HepG2 (cell line): ENCODE results near the gene IGF2BP3. TPM values are rescaled to one million over a fixed set of nuclear protein-coding genes. Genes with fewer than 3 reads are reported as not detected.

Source experiments
- EHMT2 ChIP-seq: fragments of 200-600 bp; sonication (generic); IDR thresholded peaks from 2 replicates; pipeline ENCODE4 v1.7.0; 2017; ENCODE audit warnings: antibody characterized with exemption, low read depth, low read length, borderline replicate concordance
- GFI1 ChIP-seq: sonication (generic); formaldehyde crosslinking; IDR thresholded peaks from 2 replicates; pipeline ENCODE4 v1.5.0; 2020; ENCODE audit warnings: missing genetic modification reagents, mild to moderate bottlenecking, borderline replicate concordance
- HDAC6 ChIP-seq: fragments of 200-600 bp; sonication (generic); IDR thresholded peaks from 2 replicates; pipeline ENCODE4 v1.7.0; 2017; ENCODE audit warnings: mild to moderate bottlenecking, antibody characterized with exemption, low read length, low read depth
- ISX ChIP-seq: sonication (generic); formaldehyde crosslinking; conservative IDR thresholded peaks from 2 replicates; pipeline ENCODE4 v1.5.0; 2020; ENCODE audit warnings: missing genetic modification reagents
- SNAI1 ChIP-seq: sonication (generic); formaldehyde crosslinking; IDR thresholded peaks from 2 replicates; pipeline ENCODE4 v1.5.0; 2020; ENCODE audit warnings: mild to moderate bottlenecking, missing genetic modification reagents, borderline replicate concordance
- SP140L ChIP-seq: sonication (generic); formaldehyde crosslinking; IDR thresholded peaks from 2 replicates; pipeline ENCODE4 v1.4.0; 2020; ENCODE audit warnings: missing genetic modification reagents, borderline replicate concordance
- ZBTB7B ChIP-seq: sonication (generic); formaldehyde crosslinking; IDR thresholded peaks from 2 replicates; pipeline ENCODE4 v1.4.0; 2020; ENCODE audit warnings: missing genetic modification reagents
- ZBTB8A ChIP-seq: sonication (generic); formaldehyde crosslinking; IDR thresholded peaks from 2 replicates; pipeline ENCODE4 v1.4.0; 2020; ENCODE audit warnings: mild to moderate bottlenecking, low read depth, missing genetic modification reagents, borderline replicate concordance
- ZMYM3 ChIP-seq: sonication (generic); formaldehyde crosslinking; IDR thresholded peaks from 2 replicates; pipeline ENCODE4 v1.5.1; 2020; ENCODE audit warnings: mild to moderate bottlenecking, missing genetic modification reagents
- ZNF780A ChIP-seq: sonication (generic); formaldehyde crosslinking; IDR thresholded peaks from 2 replicates; pipeline ENCODE4 v1.8.0; 2022; ENCODE audit warnings: mild to moderate bottlenecking, missing genetic modification reagents, moderate library complexity
- polyA plus RNA-seq, 8 experiments: library from polyadenylated mRNA; depleted of rRNA in 3 of 8; stranded (reverse) in 7 of 8; unstranded in 1 of 8; fragments of >200 nt; fragmentation: Illumina TruSeq in 4 of 8; extraction: Trizol in 4 of 8; gene quantifications; 2 replicates each; pipeline versions ENCODE4 v1.2.1 to v1.2.3, GENCODE V29; 2011 to 2016; ENCODE audit warnings: low read depth in 4 of 8, missing spikeins in 1 of 8, mixed read lengths in 1 of 8; ENCODE audit not compliant: insufficient read depth in 1 of 8
- total RNA-seq, 5 experiments: library from RNA; depleted of rRNA; stranded (reverse); fragments of >200 nt; fragmentation: Illumina TruSeq; extraction: Trizol; gene quantifications; 2 replicates each; pipeline ENCODE4 v1.2.3, GENCODE V29; 2016; ENCODE audit warnings: low read depth in 1 of 5
- TF ChIP-seq, protein P1 (sequence below): sonication (generic); formaldehyde crosslinking; conservative IDR thresholded peaks from 2 replicates; pipeline ENCODE4 v1.4.0; 2020; ENCODE audit warnings: missing genetic modification reagents
- TF ChIP-seq, protein P2 (sequence below): sonication (generic); formaldehyde crosslinking; IDR thresholded peaks from 2 replicates; pipeline ENCODE4 v1.8.0; 2022; ENCODE audit warnings: mild to moderate bottlenecking, missing genetic modification reagents, moderate library complexity
- TF ChIP-seq, protein P3 (sequence below): IDR thresholded peaks from 2 replicates; pipeline ENCODE4 v1.6.1; 2016; ENCODE audit warnings: missing compliant biosample characterization, missing genetic modification reagents, borderline replicate concordance
- TF ChIP-seq, protein P4 (sequence below): sonication (generic); formaldehyde crosslinking; conservative IDR thresholded peaks from 2 replicates; pipeline ENCODE4 v1.8.0; 2022; ENCODE audit warnings: low read depth, missing genetic modification reagents
- TF ChIP-seq, protein P5 (sequence below): sonication (generic); formaldehyde crosslinking; IDR thresholded peaks from 2 replicates; pipeline ENCODE4 v1.4.0; 2020; ENCODE audit warnings: missing genetic modification reagents
- TF ChIP-seq, protein P6 (sequence below): sonication (generic); formaldehyde crosslinking; IDR thresholded peaks from 2 replicates; pipeline ENCODE4 v1.4.0; 2020; ENCODE audit warnings: low read depth, mild to moderate bottlenecking, missing genetic modification reagents
- TF ChIP-seq, protein P7 (sequence below): sonication (generic); formaldehyde crosslinking; IDR thresholded peaks from 2 replicates; pipeline ENCODE4 v1.4.0; 2020; ENCODE audit warnings: mild to moderate bottlenecking, missing genetic modification reagents

IGF2BP3 gene
- total and polyA plus RNA-seq, 2 of the 13 experiments (the other 11 are each of a cell fraction or from before 2014, with no cell fraction given), result 37.7 to 39.5 TPM

DNA sequence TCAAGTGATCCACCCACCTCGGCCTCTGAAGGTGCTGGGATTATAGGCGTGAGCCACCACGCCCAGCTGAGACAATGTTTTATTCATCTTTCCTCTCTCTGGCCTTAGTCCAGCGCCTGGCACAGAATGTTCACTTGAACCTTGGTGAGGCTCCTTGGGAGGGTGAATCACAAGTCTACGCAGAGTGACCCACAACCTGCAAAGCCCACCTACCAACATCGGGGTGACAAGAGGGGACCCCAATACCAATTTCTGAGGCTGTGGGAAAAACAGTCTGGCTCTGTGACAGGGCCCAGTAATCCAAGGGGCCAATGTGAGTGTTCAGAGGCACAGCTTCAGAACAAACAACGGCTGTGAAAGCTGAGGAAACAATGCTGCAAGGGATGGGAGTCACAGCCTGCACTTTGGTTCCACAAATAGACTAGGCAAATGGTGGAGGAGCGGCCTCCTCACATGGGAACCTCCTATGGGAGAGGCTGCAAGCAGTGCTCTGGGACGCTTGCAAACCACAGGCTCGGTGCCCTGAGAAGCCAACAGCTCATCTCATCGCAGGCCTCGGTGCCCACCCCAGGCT is 176.7 kb downstream of the IGF2BP3 start (continued):
- TF ChIP-seq, protein P1, sequence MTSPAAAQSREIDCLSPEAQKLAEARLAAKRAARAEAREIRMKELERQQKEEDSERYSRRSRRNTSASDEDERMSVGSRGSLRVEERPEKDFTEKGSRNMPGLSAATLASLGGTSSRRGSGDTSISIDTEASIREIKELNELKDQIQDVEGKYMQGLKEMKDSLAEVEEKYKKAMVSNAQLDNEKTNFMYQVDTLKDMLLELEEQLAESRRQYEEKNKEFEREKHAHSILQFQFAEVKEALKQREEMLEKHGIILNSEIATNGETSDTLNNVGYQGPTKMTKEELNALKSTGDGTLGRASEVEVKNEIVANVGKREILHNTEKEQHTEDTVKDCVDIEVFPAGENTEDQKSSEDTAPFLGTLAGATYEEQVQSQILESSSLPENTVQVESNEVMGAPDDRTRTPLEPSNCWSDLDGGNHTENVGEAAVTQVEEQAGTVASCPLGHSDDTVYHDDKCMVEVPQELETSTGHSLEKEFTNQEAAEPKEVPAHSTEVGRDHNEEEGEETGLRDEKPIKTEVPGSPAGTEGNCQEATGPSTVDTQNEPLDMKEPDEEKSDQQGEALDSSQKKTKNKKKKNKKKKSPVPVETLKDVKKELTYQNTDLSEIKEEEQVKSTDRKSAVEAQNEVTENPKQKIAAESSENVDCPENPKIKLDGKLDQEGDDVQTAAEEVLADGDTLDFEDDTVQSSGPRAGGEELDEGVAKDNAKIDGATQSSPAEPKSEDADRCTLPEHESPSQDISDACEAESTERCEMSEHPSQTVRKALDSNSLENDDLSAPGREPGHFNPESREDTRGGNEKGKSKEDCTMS (CRISPR knock-in tag), result no peak
- TF ChIP-seq SNAI1 (CRISPR knock-in tag), result no peak
- no peak for TF ChIP-seq ZNF780A (CRISPR knock-in tag)
- 0 out of 2 replicates have a peak, but pooled peaks have one; percentile 28 for TF ChIP-seq EHMT2
- TF ChIP-seq, protein P2, sequence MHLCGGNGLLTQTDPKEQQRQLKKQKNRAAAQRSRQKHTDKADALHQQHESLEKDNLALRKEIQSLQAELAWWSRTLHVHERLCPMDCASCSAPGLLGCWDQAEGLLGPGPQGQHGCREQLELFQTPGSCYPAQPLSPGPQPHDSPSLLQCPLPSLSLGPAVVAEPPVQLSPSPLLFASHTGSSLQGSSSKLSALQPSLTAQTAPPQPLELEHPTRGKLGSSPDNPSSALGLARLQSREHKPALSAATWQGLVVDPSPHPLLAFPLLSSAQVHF (CRISPR knock-in tag), result no peak
- TF ChIP-seq, protein P3, sequence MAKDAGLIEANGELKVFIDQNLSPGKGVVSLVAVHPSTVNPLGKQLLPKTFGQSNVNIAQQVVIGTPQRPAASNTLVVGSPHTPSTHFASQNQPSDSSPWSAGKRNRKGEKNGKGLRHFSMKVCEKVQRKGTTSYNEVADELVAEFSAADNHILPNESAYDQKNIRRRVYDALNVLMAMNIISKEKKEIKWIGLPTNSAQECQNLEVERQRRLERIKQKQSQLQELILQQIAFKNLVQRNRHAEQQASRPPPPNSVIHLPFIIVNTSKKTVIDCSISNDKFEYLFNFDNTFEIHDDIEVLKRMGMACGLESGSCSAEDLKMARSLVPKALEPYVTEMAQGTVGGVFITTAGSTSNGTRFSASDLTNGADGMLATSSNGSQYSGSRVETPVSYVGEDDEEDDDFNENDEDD (CRISPR knock-in tag), result no peak
- peak; percentile 95 for TF ChIP-seq ZMYM3
- no peak for TF ChIP-seq HDAC6
- TF ChIP-seq, protein P4, sequence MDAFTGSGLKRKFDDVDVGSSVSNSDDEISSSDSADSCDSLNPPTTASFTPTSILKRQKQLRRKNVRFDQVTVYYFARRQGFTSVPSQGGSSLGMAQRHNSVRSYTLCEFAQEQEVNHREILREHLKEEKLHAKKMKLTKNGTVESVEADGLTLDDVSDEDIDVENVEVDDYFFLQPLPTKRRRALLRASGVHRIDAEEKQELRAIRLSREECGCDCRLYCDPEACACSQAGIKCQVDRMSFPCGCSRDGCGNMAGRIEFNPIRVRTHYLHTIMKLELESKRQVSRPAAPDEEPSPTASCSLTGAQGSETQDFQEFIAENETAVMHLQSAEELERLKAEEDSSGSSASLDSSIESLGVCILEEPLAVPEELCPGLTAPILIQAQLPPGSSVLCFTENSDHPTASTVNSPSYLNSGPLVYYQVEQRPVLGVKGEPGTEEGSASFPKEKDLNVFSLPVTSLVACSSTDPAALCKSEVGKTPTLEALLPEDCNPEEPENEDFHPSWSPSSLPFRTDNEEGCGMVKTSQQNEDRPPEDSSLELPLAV, result no peak
- TF ChIP-seq ISX (CRISPR knock-in tag), result no peak
- TF ChIP-seq, protein P5, sequence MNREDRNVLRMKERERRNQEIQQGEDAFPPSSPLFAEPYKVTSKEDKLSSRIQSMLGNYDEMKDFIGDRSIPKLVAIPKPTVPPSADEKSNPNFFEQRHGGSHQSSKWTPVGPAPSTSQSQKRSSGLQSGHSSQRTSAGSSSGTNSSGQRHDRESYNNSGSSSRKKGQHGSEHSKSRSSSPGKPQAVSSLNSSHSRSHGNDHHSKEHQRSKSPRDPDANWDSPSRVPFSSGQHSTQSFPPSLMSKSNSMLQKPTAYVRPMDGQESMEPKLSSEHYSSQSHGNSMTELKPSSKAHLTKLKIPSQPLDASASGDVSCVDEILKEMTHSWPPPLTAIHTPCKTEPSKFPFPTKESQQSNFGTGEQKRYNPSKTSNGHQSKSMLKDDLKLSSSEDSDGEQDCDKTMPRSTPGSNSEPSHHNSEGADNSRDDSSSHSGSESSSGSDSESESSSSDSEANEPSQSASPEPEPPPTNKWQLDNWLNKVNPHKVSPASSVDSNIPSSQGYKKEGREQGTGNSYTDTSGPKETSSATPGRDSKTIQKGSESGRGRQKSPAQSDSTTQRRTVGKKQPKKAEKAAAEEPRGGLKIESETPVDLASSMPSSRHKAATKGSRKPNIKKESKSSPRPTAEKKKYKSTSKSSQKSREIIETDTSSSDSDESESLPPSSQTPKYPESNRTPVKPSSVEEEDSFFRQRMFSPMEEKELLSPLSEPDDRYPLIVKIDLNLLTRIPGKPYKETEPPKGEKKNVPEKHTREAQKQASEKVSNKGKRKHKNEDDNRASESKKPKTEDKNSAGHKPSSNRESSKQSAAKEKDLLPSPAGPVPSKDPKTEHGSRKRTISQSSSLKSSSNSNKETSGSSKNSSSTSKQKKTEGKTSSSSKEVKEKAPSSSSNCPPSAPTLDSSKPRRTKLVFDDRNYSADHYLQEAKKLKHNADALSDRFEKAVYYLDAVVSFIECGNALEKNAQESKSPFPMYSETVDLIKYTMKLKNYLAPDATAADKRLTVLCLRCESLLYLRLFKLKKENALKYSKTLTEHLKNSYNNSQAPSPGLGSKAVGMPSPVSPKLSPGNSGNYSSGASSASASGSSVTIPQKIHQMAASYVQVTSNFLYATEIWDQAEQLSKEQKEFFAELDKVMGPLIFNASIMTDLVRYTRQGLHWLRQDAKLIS (CRISPR knock-in tag), result no peak
- TF ChIP-seq, protein P6, sequence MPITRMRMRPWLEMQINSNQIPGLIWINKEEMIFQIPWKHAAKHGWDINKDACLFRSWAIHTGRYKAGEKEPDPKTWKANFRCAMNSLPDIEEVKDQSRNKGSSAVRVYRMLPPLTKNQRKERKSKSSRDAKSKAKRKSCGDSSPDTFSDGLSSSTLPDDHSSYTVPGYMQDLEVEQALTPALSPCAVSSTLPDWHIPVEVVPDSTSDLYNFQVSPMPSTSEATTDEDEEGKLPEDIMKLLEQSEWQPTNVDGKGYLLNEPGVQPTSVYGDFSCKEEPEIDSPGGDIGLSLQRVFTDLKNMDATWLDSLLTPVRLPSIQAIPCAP, result no peak
- TF ChIP-seq SP140L (CRISPR knock-in tag), result no peak
- no peak for TF ChIP-seq ZBTB8A (CRISPR knock-in tag)
- TF ChIP-seq GFI1 (CRISPR knock-in tag), result peak; percentile 47; the same call in 1 of the 2 replicates
- TF ChIP-seq ZBTB7B (CRISPR knock-in tag), result peak; percentile 79
- TF ChIP-seq, protein P7, sequence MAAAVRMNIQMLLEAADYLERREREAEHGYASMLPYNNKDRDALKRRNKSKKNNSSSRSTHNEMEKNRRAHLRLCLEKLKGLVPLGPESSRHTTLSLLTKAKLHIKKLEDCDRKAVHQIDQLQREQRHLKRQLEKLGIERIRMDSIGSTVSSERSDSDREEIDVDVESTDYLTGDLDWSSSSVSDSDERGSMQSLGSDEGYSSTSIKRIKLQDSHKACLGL (CRISPR knock-in tag), result no peak
